Esophagus muscularis mucosa (tissue), 4 donors: ENCODE data around the gene SPATA16.

ENCODE experiments used
- EP300 ChIP-seq: sonication (generic); formaldehyde crosslinking; IDR thresholded peaks from one replicate; pipeline ENCODE4 v1.6.1; 2017; ENCODE audit warnings: antibody characterized with exemption
- POLR2A ChIP-seq: fragments of 450-650 bp; IDR thresholded peaks from one replicate; pipeline ENCODE4 v1.6.1; 2017; ENCODE audit warnings: antibody characterized with exemption, moderate library complexity, mild to moderate bottlenecking, low read depth
- POLR2AphosphoS5 ChIP-seq, 2 donors: sonication (generic); formaldehyde crosslinking; IDR thresholded peaks; one replicate each; pipeline ENCODE4 v1.6.1; 2017; ENCODE audit warnings: antibody characterized with exemption in 2 of 2
- TF ChIP-seq, protein P1 (sequence below), 3 experiments: fragments of 200-600 bp in 2 of 3; fragments of 450-650 bp in 1 of 3; sonication (generic) in 2 of 3; IDR thresholded peaks; one replicate each; pipeline ENCODE4 v1.5.1; 2017 to 2019; ENCODE audit warnings: antibody characterized with exemption in 3 of 3, mild to moderate bottlenecking in 2 of 3, moderate library complexity in 1 of 3

DNA sequence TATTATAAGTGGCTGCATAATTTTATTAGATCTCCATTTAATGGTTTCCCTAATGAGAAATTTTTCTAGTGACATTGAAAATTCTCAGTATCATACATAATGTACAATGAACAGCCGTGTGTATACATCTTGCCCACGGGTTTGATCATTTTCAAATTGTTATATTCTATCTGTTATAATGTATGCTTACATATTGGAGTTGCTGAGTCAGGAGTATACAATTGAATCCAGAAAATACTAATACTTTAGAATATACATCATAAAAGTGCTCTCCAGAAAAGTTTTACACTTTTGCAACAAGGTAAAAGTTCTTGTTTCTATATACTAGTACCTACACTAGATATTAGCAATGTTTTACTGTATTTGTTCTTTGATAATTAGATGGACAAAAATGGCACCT is 82.8 kb downstream of the SPATA16 start:
- TF ChIP-seq, protein P1, sequence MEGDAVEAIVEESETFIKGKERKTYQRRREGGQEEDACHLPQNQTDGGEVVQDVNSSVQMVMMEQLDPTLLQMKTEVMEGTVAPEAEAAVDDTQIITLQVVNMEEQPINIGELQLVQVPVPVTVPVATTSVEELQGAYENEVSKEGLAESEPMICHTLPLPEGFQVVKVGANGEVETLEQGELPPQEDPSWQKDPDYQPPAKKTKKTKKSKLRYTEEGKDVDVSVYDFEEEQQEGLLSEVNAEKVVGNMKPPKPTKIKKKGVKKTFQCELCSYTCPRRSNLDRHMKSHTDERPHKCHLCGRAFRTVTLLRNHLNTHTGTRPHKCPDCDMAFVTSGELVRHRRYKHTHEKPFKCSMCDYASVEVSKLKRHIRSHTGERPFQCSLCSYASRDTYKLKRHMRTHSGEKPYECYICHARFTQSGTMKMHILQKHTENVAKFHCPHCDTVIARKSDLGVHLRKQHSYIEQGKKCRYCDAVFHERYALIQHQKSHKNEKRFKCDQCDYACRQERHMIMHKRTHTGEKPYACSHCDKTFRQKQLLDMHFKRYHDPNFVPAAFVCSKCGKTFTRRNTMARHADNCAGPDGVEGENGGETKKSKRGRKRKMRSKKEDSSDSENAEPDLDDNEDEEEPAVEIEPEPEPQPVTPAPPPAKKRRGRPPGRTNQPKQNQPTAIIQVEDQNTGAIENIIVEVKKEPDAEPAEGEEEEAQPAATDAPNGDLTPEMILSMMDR (IDR thresholded peaks at IDR 0.05), result no peak
- no peak for TF ChIP-seq POLR2A
- no peak for TF ChIP-seq POLR2AphosphoS5 (IDR thresholded peaks at IDR 0.05)
- no peak for TF ChIP-seq EP300
